CD4-positive, alpha-beta T cell treated with Interleukin-12 subunit alpha and Interleukin-12 subunit beta, for 1 hour (primary cell): Measurements from ENCODE around the gene SHROOM3.

Experiments used
- DNase-seq: peaks from one replicate; pipeline ENCODE4 v3.0.0-alpha.2; 2020

Gene SHROOM3

GRCh38 chr4:76571274-76571673 is 136.2 kb downstream of the SHROOM3 start:
- DNase-seq = no peak

GRCh38 chr4:76572224-76572623 is 137.2 kb downstream of the SHROOM3 start:
- no peak for DNase-seq

- no peak for DNase-seq
Measured at GRCh38 chr4:76576824-76577223, 141.8 kb downstream of the SHROOM3 start.

GRCh38 chr4:76578002-76578560 is 143.1 kb downstream of the SHROOM3 start:
- no peak for DNase-seq

GRCh38 chr4:76579596-76580375 is 144.8 kb downstream of the SHROOM3 start:
- DNase-seq = no peak

GRCh38 chr4:76581077-76581962 is 146.3 kb downstream of the SHROOM3 start:
- no peak for DNase-seq

- no peak for DNase-seq
Measured at GRCh38 chr4:76582074-76582816, 147.2 kb downstream of the SHROOM3 start.

- no peak for DNase-seq
Measured at GRCh38 chr4:76582817-76583087, 147.7 kb downstream of the SHROOM3 start.

GRCh38 chr4:76584241-76585152 is 149.5 kb downstream of the SHROOM3 start:
- no peak for DNase-seq

GRCh38 chr4:76585272-76585671 is 150.2 kb downstream of the SHROOM3 start:
- no peak for DNase-seq

- DNase-seq = peak; percentile 1
Measured at GRCh38 chr4:76585897-76586360, 150.9 kb downstream of the SHROOM3 start.

GRCh38 chr4:76588274-76588673 is 153.2 kb downstream of the SHROOM3 start:
- no peak for DNase-seq

GRCh38 chr4:76589402-76589801 is 154.4 kb downstream of the SHROOM3 start:
- DNase-seq = no peak

- DNase-seq = no peak
Measured at GRCh38 chr4:76589872-76590797, 155.1 kb downstream of the SHROOM3 start.

- no peak for DNase-seq
Measured at GRCh38 chr4:76590798-76591281, 155.8 kb downstream of the SHROOM3 start.

- no peak for DNase-seq
Measured at GRCh38 chr4:76591992-76592391, 157.0 kb downstream of the SHROOM3 start.

GRCh38 chr4:76592460-76592859 is 157.4 kb downstream of the SHROOM3 start:
- DNase-seq = no peak

- no peak for DNase-seq
Measured at GRCh38 chr4:76594173-76594572, 159.1 kb downstream of the SHROOM3 start.

GRCh38 chr4:76595435-76595834 is 160.4 kb downstream of the SHROOM3 start:
- DNase-seq = no peak

GRCh38 chr4:76596713-76597112 is 161.7 kb downstream of the SHROOM3 start:
- DNase-seq = no peak
